ENCODE data around the gene ATP13A4. TPM values are rescaled to one million over a fixed set of nuclear protein-coding genes. Genes with fewer than 3 reads are reported as not detected.

Gene ATP13A4
- total and polyA plus RNA-seq, 4 donors: 0.23 to 2.7 (median 0.50) TPM

DNA sequence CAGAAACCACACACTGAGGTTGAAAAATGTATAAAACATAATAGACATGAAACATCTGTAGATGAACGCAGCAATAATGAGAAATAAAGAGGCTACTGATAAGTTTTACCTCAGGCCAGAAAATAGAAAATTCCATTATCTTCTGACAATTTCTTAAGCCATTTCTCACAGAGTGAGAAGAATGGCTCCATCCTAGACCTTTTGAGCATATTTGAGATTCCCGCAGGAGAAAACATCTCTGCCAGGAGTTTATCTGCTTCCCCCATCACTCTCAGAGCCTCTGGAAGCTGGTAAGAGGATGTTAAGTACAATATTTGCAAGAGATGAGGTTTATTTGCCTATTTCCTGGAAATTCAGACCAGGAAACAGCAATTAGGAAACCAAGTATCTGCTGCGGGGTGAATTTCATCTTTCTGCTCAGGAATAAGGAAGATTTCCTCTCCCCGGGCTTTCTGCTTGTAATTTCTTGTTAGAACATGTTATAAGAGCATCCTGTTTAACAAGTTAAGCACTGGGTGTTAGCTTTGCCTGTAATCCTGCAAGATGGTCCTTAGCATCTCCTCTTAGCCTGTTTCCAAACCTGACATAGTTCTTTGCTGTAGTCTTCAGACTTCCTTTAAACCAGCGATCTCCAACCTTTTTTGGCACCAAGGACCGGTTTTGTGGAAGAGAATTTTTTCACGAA lies 54.8 kb downstream of the ATP13A4 start:
- H3K36me3 ChIP-seq (ENCODE audit: control insufficient read depth in 4 of 4, insufficient read depth in 3 of 4, low read depth in 1 of 4, low read length in 3 of 4): no peaks in the 10 kb centered on the region
- no peak for DNase-seq (ENCODE audit: low spot score)
- H3K27me3 ChIP-seq (ENCODE audit: control insufficient read depth in 4 of 4, insufficient read depth in 4 of 4, low read length in 3 of 4): peaks cover 0 to 4% (median 0%) of the 10 kb centered on the region in 4 donors
- 78% methylated on average over 7 of the region's 7 CpGs for WGBS
- peaks cover 0 to 7% (median 3%) of the 10 kb centered on the region in 4 donors for H3K4me1 ChIP-seq (ENCODE audit: control insufficient read depth in 4 of 4, insufficient read depth in 4 of 4, low read length in 3 of 4)
- no peak overlapping the region for H3K9ac ChIP-seq (ENCODE audit: low read depth in 1 of 2, low read length in 2 of 2)
- TF ChIP-seq NR2F2 (IDR thresholded peaks at IDR 0.05) (no peak), SP1 (IDR thresholded peaks at IDR 0.05) (no peak), REST (IDR thresholded peaks at IDR 0.05) (no peak), YY1 (IDR thresholded peaks at IDR 0.05) (no peak), HNF4G (IDR thresholded peaks at IDR 0.05) (no peak), JUND (IDR thresholded peaks at IDR 0.05) (no peak), HNF4A (conservative IDR thresholded peaks at IDR 0.05) (no peak), RXRA (IDR thresholded peaks at IDR 0.05) (no peak), CTCF (IDR thresholded peaks at IDR 0.05; ENCODE audit: low read depth, low read length, missing input control) (no peak), FOXA2 (IDR thresholded peaks at IDR 0.05) (no peak), TAF1 (conservative IDR thresholded peaks at IDR 0.05) (no peak), GABPA (IDR thresholded peaks at IDR 0.05 in 1 of 2, conservative IDR thresholded peaks at IDR 0.05 in 1 of 2) (no peak), RAD21 (IDR thresholded peaks at IDR 0.05) (no peak)
- TF ChIP-seq, protein P1, sequence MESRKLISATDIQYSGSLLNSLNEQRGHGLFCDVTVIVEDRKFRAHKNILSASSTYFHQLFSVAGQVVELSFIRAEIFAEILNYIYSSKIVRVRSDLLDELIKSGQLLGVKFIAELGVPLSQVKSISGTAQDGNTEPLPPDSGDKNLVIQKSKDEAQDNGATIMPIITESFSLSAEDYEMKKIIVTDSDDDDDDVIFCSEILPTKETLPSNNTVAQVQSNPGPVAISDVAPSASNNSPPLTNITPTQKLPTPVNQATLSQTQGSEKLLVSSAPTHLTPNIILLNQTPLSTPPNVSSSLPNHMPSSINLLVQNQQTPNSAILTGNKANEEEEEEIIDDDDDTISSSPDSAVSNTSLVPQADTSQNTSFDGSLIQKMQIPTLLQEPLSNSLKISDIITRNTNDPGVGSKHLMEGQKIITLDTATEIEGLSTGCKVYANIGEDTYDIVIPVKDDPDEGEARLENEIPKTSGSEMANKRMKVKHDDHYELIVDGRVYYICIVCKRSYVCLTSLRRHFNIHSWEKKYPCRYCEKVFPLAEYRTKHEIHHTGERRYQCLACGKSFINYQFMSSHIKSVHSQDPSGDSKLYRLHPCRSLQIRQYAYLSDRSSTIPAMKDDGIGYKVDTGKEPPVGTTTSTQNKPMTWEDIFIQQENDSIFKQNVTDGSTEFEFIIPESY (IDR thresholded peaks at IDR 0.05): no peak
- TF ChIP-seq, protein P2, sequence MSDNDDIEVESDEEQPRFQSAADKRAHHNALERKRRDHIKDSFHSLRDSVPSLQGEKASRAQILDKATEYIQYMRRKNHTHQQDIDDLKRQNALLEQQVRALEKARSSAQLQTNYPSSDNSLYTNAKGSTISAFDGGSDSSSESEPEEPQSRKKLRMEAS (IDR thresholded peaks at IDR 0.05): no peak
- TF ChIP-seq, protein P3, sequence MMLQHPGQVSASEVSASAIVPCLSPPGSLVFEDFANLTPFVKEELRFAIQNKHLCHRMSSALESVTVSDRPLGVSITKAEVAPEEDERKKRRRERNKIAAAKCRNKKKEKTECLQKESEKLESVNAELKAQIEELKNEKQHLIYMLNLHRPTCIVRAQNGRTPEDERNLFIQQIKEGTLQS (IDR thresholded peaks at IDR 0.05): no peak
- H3K27ac ChIP-seq (ENCODE audit: low read depth in 1 of 2, low read length in 2 of 2): no peak overlapping the region
- no peaks in the 10 kb centered on the region for H3K9me3 ChIP-seq (ENCODE audit: control insufficient read depth in 4 of 4, low read length in 3 of 4)
- H3K4me3 ChIP-seq (ENCODE audit: low read depth in 1 of 3, low read length in 3 of 3): no peak overlapping the region
